Hippocampal formation (tissue), 2 donors: ENCODE measurements around the gene NR1H4.
"Not testable (repeated sequence)": the region's sequence is repeated elsewhere in the genome, so short reads cannot be mapped to it uniquely, and the experiment has no call there.

Source experiments
- DNase-seq, 2 donors: peaks; one replicate each; lab custom pipeline; 2025; lab: John Stamatoyannopoulos, UW

The NR1H4 gene

GRCh38 chr12:100473716-100474150 is at the start of gene NR1H4:
NR1H4 (plus strand) TSS chr12:100473866; CDS start chr12:100493324, 19,458 bp downstream.
- no peak for DNase-seq

DNA sequence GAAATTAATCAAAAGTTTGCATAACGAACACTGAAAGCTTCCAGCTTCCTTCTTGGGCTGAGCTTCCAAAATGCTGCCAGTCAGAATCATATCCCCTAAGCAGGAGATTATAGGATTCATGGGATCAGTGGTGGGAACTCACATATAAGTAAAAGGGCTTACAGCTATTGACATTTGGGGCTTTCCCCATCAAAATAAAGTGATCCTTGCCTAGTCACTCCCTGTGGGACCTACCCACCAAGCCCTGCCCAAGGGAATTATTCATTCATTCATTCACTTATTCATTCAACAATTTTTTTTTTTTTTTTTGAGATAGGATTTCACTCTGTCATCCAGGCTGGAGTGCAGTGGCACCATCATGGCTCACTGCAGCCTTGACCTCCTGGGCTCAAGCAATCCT is 47.5 kb upstream of the NR1H4 start:
- DNase-seq, result no peak

GRCh38 chr12:100427078-100427477 is 46.6 kb upstream of the NR1H4 start:
- DNase-seq, result no peak

GRCh38 chr12:100430251-100430650 is 43.4 kb upstream of the NR1H4 start:
- not testable (repeated sequence) for DNase-seq

GRCh38 chr12:100433701-100434100 is 40.0 kb upstream of the NR1H4 start:
- no peak for DNase-seq

- no peak for DNase-seq
Observed at GRCh38 chr12:100434177-100434576, 39.5 kb upstream of the NR1H4 start.

DNA sequence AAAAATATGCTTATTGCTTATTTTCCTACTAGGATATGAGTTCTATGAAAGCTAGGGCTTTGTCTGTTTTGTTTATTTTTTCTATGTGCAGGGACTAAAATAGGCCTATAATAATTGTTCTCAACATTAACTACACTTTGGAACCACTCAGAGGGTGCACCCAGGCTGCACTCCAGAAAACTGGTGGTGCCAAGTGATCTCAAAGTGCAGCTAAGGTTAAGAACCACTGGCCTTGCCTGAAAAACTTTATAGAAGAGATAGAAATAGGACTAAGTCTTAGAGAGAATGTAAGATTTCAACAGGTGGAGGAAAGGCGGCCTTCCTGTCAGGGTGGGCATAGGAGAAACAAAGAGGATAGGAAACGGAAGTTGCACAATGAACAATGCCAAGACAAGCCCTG is 37.7 kb upstream of the NR1H4 start:
- no peak for DNase-seq

- DNase-seq, result no peak
Observed at GRCh38 chr12:100437038-100437841, 36.4 kb upstream of the NR1H4 start.

GRCh38 chr12:100439797-100440196 is 33.9 kb upstream of the NR1H4 start:
- no peak for DNase-seq

- no peak for DNase-seq
Observed at GRCh38 chr12:100442403-100442802, 31.3 kb upstream of the NR1H4 start.

DNA sequence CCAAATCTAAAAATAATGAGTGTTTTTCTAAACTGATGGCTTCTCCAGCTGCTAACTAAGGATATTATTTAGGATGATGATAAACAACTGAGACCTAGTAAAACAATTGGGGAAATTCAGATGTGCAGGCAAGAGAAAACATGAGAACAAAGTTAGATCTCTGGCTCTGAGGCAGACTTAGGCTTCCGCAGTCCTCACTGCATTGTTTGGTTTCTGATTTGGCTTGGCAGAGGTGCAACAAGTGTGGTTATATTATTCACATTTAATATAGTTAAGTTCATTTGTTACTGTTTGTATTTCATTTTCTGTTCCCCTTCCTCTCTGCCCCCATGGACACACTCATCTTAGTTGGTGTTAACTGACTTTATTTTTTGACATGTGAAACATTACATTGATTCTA is 30.2 kb upstream of the NR1H4 start:
- no peak for DNase-seq

DNA sequence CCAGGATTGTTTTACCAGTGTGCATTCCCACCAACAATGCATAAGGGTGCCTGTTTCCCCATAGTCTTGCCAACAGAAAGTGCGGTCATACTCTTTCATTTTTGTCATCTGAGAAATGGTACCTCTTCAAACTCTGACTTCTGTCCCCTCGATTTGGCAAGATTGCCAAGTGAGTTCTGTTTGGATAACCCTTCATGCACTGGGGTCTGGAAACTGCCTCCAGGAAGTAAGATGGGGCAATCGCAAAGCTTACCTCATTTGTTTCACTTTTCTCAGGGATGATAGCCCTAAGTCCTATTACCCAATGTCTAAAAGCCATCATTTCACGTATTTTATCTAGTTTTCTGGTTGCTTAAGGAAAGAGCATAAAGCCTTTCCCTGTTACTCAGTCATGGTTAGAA is 28.6 kb upstream of the NR1H4 start:
- DNase-seq, result no peak

- no peak for DNase-seq
Observed at GRCh38 chr12:100447381-100447780, 26.3 kb upstream of the NR1H4 start.

DNA sequence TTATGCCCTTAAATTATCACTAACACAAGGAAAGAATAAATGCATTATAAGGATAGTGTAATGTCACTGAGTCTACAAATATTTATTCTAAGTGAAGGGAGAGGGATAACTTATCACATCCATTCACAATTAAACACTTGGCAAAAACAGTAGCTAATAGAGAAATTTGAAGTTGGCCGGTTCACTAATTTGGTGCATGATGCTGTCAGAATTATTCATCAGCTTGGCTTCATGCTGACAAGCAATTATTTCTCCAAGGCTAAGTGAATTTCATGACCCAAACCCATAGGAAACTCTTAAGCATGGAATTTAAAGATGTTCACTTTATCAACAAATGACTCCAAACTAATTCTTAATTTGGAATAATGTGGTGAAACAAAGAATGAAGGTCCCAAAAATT is 25.0 kb upstream of the NR1H4 start:
- DNase-seq, result no peak

GRCh38 chr12:100450735-100451134 is 22.9 kb upstream of the NR1H4 start:
- no peak for DNase-seq

DNA sequence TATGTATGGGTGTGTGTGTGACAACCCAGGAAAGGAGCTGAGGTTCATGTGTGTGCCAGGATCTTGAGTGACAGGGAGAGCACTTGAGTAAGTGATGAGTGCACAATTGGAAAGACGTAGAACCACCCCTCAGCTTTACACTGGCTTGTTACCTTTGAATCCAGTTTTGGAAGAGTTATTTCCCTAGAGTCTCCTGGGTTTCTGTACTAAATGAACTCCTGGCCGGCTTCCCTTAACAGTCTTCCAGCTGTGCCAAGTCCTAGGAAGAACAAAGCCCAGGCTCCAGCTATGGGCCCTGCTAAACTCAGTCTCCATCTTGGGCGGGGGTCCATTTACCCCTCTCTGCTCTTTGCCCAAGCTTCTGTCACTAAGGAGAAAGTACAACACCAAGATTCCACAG is 19.7 kb upstream of the NR1H4 start:
- DNase-seq, result no peak

DNA sequence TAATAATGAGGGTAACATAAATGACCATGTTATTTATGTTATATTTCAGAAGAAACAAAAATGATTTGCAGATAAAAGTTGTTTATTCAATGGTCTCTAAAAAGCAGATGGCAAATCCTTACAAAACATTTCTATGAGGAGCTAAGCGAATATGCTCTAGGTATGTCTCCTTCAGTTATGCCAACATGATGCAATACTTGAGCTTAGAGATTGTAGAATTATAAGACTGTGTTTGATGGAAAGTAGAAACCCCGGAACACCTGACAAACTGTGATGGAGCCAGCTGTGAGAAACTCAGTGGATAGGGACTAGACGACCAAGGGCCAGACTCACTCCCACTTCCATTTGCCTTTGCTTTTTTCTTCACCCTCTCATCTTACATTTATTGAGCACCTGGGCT is 17.8 kb upstream of the NR1H4 start:
- DNase-seq, result no peak

GRCh38 chr12:100458191-100458590 is 15.5 kb upstream of the NR1H4 start:
- no peak for DNase-seq

DNA sequence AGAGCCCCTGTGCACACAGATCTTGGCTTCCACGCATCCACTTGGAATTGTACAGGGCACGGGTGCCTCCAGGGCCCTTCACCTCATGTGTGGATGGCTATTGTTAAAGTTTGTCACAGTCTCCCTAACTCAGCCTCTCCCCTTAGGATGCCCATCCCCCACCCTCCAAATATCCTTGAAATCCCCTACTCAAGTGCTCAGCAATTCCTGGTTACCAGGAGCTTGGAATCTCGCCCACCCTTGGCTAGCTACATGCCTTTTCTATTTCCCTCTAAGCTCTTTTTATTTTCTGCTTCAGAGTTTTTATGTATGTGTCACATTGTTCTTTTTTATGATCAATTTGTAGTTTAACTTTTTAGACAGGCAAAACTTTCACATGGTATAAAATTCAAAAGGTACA is 13.0 kb upstream of the NR1H4 start:
- DNase-seq, result no peak

DNA sequence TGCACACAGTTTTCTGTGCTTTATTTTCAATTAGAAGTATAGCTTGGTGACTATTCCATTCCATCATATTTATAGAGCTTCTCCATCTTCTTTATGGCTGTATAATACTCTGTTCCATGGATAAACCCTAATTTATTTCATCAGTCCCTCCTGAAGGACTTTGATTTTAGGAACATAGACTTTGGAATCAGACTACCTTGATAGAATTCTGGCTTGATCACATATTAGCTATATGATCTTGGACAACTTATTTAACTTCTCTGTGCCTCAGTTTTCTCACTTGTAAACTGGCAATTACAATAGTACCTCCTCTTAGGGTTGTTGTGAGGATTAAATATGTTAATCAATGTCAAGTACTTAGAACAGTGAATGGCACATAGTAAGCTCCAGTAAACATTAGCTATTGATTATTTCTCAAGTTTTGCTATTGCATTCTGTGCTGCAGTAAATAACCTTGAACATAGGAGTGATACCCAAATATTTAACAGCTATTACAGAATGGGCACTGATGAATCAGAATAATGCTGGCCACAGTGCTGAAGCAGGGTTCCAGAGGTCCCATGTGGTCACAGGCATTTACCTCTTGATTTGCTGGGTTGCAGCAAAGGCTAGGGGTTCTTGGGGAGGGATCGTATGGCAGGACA is 12.2 kb upstream of the NR1H4 start:
- no peak for DNase-seq

DNA sequence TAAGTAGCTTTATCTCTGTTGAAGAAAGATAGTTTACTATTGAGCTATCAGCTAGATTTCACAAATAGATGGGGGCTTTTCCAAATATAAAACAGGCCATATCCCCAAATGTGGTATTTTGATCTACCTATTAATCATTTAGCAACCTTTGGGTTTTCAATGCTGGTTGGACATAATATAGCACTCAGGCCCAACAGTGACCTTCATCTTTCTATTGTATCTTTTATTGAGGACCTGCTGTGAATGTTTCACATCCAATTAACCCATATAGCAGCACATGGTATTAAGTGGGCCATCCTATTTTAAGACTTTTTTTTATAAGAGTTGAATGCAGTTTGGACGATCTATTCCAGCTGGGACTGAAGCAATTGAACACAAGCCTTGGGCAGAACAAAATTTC is 10.0 kb upstream of the NR1H4 start:
- no peak for DNase-seq

- no peak for DNase-seq
Observed at GRCh38 chr12:100464529-100464928, 9.1 kb upstream of the NR1H4 start.

DNA sequence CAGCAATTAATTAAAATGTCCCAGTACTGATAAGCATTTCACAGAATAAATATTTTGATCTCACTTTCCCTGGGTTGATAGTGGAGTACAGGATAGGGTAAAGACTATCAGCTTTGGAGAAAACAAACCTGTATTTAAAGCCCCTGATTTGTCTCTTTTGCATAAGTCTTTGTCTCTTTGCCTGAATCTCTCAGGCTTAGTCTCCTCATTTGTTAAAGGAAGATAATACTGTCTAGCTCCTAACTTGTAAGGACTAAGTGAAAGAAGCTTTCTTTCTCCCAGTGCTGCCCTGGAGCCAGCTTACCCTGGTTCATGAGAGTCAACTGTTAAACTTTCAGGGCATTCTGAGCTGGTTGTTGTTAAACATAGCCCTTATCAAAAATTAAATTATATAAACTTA is 5.5 kb upstream of the NR1H4 start:
- DNase-seq, result no peak

GRCh38 chr12:100472325-100472724 is 1.3 kb upstream of the NR1H4 start:
- DNase-seq, result no peak
